HTERT RPE-1 (cell line): ENCODE measurements around the gene EEIG2.
"Not testable (repeated sequence)": the region's sequence is repeated elsewhere in the genome, so short reads cannot be mapped to it uniquely, and the experiment has no call there.

Source experiments
- in situ Hi-C: fragments of 300-500 bp; cut with MboI; formaldehyde crosslinking; loops from 4 replicates; pipeline ENCODE4 v1.14.3; 2020; ENCODE audit warnings: low sequenced_read_pairs

EEIG2 gene

DNA sequence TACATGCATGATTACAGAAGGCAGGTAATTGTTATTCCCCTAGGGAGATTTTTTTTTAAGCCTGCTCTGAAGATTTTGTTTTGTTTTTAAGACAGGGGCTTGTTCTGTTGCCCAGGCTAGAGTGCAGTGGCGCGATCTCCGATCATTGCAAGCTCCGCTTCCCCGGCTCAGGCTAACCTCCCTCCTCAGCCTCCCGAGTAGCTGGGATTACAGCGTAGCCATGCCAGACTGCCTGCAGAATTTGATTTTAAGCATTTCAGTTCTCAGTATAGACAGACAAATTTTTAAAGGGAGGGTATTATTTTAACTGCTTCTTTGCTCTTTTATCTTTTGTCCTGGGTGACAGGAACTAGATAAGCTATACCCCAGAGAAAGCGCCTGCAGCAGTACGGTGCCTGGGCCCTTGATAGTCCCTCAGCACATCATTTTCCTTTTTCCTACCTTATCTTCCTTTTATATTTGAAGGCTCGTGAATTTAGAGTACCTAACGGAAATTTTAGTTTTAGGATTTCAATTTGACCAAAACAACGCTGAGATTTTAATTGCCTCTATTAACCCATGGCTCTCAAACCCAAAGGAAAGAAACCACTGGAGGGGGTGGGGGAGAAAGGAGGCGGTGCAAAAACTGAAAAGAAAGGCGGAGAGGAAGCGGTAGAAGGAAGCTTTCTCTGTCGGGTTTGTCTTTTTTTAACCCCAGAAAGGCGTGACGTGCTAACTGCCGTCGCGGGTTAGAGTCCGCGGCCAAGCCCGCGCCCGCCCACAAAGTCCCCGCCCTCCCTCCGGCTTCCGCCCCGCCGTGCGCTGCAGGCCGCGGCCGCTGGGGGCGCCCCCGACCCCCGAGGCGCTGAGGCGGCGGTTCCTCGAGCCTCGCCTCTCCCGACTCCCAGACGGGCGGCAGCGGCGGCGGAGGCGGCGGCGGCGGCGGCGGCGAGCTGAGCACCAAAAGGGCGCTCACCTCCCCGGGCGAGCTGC is at the start of gene EEIG2:
Gene EEIG2, plus strand, starts transcription at position 886 of the 972 bp plus-strand sequence. CDS start 329 bp downstream, outside the sequence.
- in situ Hi-C loops, result no loop called here

DNA sequence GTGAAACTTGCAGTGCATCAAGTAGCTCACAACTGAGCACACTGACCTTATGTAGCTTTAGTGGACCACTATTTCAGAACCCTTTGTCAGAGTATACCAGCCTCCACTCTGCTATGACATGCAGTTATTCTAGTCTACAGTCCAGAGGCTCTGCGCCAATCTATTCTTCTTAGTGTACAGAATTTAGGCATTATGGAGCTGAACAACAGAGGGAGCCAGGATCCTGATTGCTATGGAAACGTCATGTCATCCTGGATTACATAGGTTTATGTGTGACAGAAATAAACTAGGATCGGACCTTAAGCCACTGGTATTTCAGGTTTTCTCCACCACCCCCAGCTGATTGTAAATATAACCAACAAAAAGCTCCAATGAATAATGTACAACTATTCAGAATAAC is 48.1 kb upstream of the EEIG2 start:
- in situ Hi-C loops, result no loop called here

DNA sequence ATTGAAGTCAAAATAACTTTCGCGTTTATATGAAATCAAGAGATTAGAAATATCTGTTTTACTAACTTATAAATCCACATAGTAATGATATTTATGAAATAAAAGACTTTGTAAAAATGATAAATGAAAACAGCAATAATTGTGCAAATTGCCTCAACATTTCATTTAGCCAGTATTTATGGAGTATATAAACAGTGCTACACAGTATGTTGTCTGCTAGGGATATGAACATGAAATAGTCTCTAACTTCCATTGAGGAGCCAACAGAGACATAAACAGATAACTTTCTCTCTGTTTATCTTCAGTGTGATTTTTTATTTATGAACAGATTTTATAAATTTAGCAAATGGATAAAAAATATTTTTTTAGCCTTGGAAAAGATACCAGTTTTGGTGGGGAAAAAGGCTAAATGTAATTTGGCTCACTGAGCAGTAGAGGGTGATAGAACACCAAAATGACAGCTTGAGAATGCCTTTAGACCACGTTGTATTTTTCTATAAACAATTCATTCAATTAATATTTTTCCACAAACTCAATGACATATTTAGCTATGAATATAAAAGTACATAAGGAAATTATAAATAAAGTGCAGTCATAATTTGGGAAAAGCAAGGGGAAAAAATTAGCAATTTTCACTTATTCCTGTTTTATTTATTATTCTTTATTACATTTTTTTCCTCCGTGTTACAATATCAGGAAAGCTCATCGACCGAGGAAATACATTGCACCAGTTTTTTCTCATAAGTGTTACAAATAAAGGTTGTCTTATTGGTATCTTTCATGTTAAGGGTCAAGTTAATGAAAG is 47.5 kb upstream of the EEIG2 start:
- in situ Hi-C loops, result no loop called here

DNA sequence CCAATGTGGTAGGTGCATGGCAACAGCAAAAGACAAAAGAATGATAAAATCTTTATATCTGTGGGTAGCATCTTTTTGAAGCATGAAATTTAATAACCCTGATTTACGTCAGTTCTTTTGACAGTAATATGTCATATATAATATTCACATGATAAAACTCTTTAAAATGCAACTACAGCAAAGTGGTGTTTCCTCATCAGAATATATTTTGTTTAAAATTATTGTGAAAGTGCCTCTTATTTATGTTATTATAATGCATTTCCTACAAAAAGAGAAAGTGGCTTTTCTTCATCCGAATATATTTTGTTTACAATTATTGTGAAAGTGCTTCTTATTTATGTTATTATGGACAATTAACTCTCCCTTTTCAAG is 46.9 kb upstream of the EEIG2 start:
- in situ Hi-C loops, result no loop called here

DNA sequence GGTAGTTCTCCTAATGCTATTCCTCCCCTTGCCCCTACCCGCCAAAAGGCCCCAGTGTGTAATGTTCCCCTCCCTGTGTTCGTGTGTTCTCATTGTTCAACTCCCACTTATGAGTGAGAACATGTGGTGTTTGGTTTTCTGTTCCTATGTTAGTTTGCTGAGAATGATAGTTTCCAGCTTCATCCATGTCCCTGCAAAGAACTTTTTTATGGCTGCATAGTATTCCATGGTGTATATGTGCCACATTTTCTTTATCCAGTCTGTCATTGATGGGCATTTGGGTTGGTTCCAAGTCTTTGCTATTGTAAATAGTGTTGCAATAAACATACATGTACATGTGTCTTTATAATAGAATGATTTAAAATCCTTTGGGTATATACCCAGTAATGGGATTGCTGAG is 46.0 kb upstream of the EEIG2 start:
- in situ Hi-C loops, result not testable (repeated sequence)

DNA sequence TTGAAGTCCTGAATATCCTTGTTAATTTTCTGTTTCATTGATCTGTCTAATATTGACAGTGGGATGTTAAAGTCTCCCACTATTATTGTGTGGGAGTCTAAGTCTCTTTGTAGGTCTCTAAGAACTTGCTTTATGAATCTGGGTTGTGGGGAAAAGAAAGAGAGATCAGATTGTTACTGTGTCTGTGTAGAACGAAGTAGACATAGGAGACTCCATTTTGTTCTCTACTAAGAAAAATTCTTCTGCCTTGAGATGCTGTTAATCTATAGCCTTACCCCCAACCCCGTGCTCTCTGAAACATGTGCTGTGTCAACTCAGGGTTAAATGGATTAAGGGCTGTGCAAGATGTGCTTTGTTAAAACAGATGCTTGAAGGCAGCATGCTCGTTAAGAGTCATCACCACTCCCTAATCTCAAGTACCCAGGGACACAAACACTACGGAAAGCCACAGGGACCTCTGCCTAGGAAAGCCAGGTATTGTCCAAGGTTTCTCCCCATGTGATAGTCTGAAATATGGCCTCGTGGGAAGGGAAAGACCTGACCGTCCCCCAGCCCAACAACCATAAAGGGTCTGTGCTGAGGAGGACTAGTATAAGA is 42.5 kb upstream of the EEIG2 start:
- in situ Hi-C loops, result not testable (repeated sequence)

DNA sequence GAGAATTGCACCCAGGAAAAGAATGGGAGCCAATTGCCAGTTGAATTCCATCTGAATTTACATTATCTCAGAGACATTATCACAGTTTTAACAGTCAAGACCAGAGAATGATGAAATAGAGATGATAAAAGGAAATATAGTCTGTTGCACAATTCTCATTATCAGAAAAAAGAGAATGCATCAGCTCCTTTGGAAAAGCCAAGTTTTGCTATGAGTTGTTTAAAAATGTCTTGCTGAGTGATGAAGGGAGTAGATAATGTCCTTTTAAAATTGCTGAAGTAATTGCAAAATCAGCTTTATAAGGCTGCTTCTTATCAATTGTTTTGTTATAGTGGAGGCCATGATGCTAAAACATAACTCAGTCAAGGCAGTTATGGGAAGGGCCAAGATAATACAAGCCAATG is 37.9 kb upstream of the EEIG2 start:
- in situ Hi-C loops, result no loop called here

DNA sequence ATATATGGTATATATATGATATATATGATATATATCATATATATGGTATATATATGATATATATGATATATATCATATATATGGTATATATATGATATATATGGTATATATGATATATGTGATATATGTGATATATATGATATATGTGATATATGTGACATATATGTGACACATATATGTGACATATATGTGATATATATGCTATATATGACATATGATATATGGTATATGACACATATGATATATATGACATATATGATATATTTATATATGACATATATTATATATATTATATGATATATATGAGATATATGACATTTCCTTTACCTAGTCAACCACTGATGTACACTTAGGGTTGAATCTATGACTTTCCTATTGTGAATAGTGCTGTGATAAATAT is 36.1 kb upstream of the EEIG2 start:
- in situ Hi-C loops, result no loop called here

DNA sequence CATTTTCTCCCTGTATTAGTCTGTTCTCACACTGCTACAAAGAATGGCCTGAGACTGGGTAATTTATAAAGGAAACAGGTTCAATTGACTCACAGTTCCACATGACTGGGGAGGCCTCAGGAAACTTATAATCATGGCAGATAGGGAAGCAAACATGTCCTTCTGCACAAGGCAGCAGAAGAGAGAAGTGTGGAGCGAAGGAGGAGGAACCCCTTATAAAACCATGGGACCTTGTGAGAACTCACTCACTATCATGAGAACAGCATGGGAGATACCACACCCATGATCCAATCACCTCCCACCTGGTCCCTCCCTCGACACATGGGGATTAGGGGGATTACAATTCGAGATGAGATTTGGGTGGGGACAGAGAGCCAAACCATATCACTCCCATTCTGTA is 35.2 kb upstream of the EEIG2 start:
- in situ Hi-C loops, result no loop called here

DNA sequence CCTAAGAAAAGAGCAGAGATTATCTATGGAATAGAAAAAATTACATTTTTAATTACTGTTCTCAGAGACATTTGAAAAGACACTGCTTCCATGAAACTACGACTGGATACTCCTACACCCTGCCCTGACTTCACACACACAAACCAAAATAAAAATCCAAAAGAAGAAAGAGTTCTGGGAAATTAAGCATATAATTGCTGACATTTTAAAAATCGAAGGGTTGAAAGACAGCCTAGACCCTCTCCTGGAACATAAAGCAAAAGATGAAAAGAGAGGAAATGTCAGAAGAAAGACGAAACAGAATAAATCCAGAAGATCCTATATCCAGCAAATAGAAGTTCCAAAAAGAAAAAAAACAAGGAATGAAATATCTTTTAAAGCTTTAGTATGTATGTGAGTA is 32.8 kb upstream of the EEIG2 start:
- in situ Hi-C loops, result no loop called here

DNA sequence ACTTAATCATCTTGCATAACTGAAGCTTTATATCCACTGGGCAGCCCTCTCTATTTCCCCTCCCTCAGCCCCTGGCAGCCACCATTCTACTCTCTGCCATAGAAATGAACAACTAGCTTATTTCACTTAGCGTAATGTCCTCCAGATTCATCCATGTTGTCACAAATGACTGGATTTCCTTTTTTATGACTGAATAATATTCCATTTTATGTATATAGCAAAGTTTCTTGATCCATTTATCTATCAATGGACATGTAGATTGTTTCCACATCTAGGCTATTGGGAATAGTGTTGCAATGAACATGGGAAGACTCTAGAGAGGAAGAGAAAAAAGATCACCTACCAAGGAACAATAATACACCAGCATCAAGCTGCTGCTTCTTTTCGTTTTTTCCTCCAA is 32.1 kb upstream of the EEIG2 start:
- in situ Hi-C loops, result no loop called here

DNA sequence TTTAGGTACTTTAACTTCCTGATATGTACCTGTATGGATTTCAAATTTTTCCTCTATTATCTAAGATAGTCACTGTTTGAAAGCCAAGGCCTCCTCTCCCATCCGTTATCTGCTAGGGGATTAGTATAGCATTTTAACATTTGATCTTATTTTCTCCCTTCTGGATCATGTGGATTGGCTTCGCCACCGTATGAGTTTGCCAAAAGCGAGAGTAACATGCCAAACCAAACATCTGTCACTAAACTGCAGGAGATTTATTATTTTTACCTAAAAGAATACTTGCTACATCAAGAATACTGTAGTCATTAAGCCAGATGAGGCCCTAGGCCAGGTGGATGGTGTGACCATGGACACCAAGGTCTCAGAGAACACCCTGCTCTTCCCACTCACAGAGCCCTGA is 28.5 kb upstream of the EEIG2 start:
- in situ Hi-C loops, result no loop called here

DNA sequence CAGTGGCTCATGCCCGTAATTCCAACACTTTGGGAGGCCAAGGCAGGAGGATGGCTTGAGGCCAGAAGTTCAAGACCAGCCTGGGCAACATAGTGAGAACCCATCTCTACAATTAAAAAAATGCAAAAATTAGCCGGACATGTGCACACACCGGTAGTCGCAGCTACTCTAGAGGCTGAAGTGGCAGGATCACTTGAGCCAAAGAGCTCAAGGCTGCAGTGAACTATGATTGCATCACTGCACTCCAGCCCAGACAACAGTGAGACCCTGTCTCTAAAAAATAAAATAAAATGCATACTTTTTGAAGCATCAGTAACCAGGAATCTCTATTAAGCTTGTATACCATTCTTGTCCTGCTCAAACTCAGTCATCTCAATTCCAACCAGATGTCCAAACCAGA is 27.2 kb upstream of the EEIG2 start:
- in situ Hi-C loops, result no loop called here

DNA sequence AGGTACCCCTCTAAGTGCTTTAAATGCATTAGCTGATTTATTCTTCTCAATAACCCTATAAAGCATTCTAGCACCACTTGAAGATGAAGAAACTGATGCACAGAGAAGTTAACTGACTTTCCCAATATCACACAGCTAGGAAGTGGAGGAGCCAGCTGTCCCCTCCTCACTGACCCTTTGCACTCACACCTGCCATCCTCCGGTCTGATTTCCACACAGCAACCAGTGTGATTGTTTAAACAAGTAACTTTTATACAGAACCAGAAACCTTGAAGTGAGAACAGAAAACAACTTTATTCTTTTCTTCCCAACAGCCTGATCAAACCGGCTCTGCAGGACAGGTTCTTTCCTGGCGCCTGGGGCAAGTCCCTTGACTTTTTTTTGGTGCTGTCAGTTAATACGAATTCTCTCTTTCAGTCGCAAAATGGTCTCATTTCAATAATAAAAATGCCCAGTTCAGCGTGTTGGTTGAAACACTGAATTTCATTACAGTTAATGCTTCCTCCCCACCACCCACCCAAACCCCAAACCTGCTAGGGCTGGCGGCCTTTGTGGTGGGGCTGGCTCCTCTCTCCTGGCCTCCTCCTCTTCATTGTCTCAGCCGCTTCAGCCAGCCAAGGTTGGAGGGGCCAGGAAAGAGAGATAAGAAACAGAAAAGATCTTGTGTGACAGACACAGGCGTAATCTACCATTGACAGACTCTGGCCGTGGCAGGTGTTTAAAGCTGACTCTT is 26.4 kb upstream of the EEIG2 start:
- in situ Hi-C loops, result no loop called here

DNA sequence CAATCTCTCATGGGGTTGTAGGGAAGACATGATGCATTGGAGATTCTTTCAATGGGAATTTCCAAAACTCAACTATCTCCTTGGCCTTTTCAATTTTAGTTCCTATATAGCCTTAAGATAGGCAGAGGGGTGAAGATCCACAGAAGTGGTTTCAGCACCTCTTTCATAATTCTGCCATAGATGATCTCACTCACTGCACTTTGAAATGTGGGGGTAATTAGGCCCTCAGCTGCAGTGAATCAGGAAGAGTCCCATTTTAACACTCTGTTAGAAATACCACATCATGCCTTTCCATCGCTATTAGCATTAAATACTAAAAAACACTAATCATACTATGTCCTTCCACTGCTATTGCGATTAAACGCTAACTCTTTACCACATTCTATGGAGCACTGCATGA is 25.1 kb upstream of the EEIG2 start:
- in situ Hi-C loops, result no loop called here

DNA sequence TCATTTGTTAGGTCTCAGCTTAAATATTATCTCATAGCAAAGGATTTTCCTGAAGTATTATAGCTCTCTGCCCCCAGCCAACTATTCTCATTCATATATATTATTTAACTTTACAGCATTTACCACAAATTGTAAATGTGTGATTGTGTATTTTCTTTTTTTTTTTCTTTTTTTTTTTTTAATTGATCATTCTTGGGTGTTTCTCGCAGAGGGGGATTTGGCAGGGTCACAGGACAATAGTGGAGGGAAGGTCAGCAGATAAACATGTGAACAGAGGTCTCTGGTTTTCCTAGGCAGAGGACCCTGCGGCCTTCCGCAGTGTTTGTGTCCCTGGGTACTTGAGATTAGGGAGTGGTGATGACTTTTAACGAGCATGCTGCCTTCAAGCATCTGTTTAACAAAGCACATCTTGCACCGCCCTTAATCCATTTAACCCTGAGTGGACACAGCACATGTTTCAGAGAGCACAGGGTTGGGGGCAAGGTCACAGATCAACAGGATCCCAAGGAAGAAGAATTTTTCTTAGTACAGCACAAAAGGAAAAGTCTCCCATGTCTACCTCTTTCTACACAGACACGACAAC is 24.5 kb upstream of the EEIG2 start:
- in situ Hi-C loops, result not testable (repeated sequence)

DNA sequence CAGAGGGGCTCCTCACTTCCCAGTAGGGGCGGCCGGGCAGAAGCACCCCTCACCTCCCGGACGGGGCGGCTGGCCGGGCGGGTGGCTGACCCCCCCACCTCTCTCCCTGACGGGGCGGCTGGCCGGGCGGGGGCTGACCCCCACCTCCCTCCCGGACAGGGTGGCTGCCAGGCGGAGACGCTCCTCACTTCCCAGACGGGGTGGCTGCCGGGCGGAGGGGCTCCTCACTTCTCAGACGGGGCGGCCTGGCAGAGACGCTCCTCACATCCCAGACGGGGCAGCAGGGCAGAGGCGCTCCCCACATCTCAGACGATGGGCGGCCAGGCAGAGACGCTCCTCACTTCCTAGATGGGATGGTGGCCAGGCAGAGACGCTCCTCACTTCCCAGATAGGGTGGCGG is 23.9 kb upstream of the EEIG2 start:
- in situ Hi-C loops, result not testable (repeated sequence)

DNA sequence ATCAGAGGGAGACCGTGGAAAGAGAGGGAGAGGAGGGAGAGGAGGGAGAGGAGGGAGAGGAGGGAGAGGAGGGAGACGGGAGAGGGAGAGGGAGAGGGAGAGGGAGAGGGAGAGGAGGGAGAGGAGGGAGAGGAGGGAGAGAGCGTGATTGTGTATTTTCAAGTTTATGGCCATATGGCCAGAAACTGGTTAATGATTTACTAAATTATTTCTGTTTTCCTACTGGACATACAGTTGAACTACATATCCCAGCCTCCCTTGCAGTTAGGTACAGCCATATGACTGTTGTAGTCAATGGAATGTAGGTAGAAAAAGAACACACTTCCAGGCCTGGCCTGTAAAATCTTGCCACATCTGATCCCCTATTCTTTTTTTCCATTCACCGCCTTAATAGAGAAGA is 23.1 kb upstream of the EEIG2 start:
- in situ Hi-C loops, result not testable (repeated sequence)

DNA sequence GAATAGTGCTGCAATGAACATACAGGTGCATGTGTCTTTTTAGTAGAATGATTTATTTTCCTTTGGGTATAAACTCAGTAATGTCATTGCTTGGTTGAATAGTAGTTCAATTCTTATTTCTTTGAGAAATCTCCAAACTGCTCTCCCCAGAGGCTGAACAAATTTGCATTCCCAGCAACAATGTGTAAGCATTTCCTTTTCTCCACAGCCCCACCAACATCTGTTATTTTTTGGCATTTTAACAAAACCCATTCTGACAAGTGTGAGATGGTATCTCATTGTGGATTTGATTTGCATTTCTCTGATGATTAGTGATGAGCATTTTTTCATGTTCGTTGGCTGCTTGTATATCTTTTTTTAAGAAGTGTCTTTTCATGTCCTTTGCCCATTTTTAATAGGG is 21.9 kb upstream of the EEIG2 start:
- in situ Hi-C loops, result no loop called here

DNA sequence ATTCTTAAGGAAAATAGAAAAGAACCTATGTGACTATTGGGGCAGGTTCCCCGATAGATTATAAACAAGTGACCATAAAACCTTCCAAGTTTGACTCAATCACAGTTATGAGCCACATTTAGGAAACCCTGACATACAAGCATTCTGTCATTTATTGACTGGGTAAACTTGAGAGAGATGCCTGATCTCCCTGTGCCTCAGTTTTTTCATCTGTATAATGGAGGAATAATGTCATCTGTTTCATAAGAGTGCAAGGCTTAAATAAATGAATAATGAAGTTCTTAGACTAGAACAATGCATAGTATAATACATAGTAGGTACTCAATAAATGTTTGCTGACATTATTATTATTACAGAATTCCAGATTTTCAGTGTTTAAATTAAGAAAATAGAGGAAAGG is 18.9 kb upstream of the EEIG2 start:
- in situ Hi-C loops, result no loop called here

DNA sequence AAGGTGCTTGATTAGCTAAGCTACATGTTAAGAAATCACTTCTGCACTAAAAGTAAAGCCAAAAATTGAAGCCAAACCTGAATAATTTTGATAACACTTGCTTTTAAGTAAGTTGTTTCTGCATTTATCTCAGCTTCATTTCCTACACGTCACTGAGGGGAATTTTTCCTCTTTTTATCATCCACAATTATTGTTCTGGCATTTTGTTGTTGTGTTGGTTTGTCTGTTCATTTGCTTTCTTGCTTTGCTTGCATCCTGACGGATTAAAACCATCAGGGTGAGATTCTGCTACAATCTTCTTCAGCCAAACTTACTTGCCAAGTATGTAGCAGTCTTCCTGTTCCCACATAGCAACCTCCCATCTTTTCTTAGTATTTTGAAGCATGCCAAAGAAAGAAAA is 18.0 kb upstream of the EEIG2 start:
- in situ Hi-C loops, result no loop called here
